Heart left ventricle (tissue), 13 donors: Measurements from ENCODE around the gene IPO13.

Experiments used
- POLR2A ChIP-seq, 2 donors: fragments of 450-650 bp; IDR thresholded peaks; one replicate each; pipeline ENCODE4 v1.6.1; 2017; ENCODE audit warnings: antibody characterized with exemption in 2 of 2, mild to moderate bottlenecking in 2 of 2, moderate library complexity in 2 of 2
- TF ChIP-seq, protein P1 (sequence below), 12 donors: fragments of 200-600 bp; sonication (generic) in 4 of 12; IDR thresholded peaks; one replicate each; pipeline versions ENCODE4 v1.5.0 to v1.8.0; 2018 to 2022; ENCODE audit warnings: antibody characterized with exemption in 12 of 12, mild to moderate bottlenecking in 5 of 12
- donor health status: ischemic (EF 13 %, LVEDD 7.1; RV severe dilation, severe dysfunction).
- donor health status: DM: no; HTN: yes; CAD: no.
- donor health status: DM: no; HTN: no; CAD: no.
- donor health status: ischemic (EF 25% LVEDD 6.9; RV normal size, moderate dysfunction).
- donor health status: ischemic (EF 25% LVEDD 5.7; RV mildly dilated, moderate dysfunction).
- donor health status: ischemic (EF 35%, LVEDD 5.7; RV mildly dilated, moderate dysfunction).
- donor health status: nonischemic (EF 11% LVEDD 7.7; RV severe dilation, severe dysfunction).
- donor health status: DM: yes; HTN: yes; CAD: no.
- donor health status: PGD.
- donor health status: ischemic (EF 29% LVEDD 5.4; RV normal size, mild dysfunction).
- donor health status: nonischemic (EF 23%, LVEDD 6.1; RV moderate dilation, normal function).

DNA sequence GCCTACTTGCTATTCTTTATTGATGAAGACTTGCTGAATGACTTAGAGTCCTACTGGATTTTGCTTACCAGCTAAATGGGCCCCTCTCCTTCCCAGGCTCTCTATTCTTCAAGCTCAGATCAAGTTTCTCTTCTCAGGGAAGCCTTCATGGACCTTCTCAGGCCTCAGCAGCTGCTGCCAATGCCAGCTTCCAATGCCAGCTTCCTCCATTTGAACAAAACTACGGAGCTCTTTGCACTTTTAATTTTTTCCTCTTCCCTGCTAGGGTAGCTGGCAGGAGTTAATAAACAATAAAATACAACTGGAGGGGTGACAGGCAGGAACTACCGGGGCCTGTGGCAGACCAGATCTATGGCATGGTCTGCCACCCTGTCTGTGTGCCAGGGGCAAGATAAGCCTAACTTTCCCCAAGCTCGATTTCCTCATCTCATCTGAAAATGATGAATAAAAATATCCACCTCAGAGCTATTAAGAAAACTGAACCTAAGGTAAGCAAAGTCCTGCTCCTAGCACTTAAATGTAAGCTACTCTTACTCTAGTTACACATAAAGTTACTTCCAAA, 995 bp upstream of the IPO13 start:
- TF ChIP-seq, protein P1, sequence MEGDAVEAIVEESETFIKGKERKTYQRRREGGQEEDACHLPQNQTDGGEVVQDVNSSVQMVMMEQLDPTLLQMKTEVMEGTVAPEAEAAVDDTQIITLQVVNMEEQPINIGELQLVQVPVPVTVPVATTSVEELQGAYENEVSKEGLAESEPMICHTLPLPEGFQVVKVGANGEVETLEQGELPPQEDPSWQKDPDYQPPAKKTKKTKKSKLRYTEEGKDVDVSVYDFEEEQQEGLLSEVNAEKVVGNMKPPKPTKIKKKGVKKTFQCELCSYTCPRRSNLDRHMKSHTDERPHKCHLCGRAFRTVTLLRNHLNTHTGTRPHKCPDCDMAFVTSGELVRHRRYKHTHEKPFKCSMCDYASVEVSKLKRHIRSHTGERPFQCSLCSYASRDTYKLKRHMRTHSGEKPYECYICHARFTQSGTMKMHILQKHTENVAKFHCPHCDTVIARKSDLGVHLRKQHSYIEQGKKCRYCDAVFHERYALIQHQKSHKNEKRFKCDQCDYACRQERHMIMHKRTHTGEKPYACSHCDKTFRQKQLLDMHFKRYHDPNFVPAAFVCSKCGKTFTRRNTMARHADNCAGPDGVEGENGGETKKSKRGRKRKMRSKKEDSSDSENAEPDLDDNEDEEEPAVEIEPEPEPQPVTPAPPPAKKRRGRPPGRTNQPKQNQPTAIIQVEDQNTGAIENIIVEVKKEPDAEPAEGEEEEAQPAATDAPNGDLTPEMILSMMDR (IDR thresholded peaks at IDR 0.05), result no peak
- no peak for TF ChIP-seq POLR2A (IDR thresholded peaks at IDR 0.05)
